Mesenchymal stem cell (in vitro differentiated cells and primary cell): ENCODE results near the gene KIAA1217.

Source experiments
- DNase-seq: peaks from one replicate; pipeline ENCODE4 v3.0.0-alpha.2; 2013
- H2AFZ ChIP-seq: one replicate; pipeline ENCODE4 v1.6.1; 2013; ENCODE audit warnings: low read depth, mild to moderate bottlenecking, control low read depth, inconsistent platforms, low read length, moderate library complexity
- H2AK5ac ChIP-seq: 2 replicates; pipeline ENCODE4 v1.6.1; 2013; ENCODE audit warnings: low read length, moderate library complexity, mild to moderate bottlenecking, inconsistent platforms; ENCODE audit not compliant: severe bottlenecking
- H2BK120ac ChIP-seq: one replicate; pipeline ENCODE4 v1.6.1; 2013; ENCODE audit warnings: low read depth, mild to moderate bottlenecking, inconsistent platforms, low read length, moderate library complexity
- H2BK12ac ChIP-seq, 2 experiments: one replicate each; pipeline ENCODE4 v1.6.1; 2013; ENCODE audit warnings: inconsistent platforms in 2 of 2, low read length in 2 of 2, mild to moderate bottlenecking in 2 of 2, moderate library complexity in 2 of 2, control low read depth in 1 of 2
- H2BK15ac ChIP-seq: one replicate; pipeline ENCODE4 v1.6.1; 2013; ENCODE audit warnings: mild to moderate bottlenecking, low read depth, inconsistent platforms; ENCODE audit not compliant: poor library complexity, severe bottlenecking
- H2BK5ac ChIP-seq: 2 replicates; pipeline ENCODE4 v1.6.1; 2013; ENCODE audit warnings: low read depth, mild to moderate bottlenecking, low read length, control low read depth, inconsistent platforms; ENCODE audit not compliant: poor library complexity, severe bottlenecking
- H3K14ac ChIP-seq, 2 experiments: one replicate each; pipeline ENCODE4 v1.6.1; 2013; ENCODE audit warnings: inconsistent platforms in 2 of 2, low read length in 2 of 2, control low read depth in 1 of 2, mild to moderate bottlenecking in 1 of 2, moderate library complexity in 1 of 2
- H3K18ac ChIP-seq, 2 experiments: one replicate each; pipeline ENCODE4 v1.6.1; 2013; ENCODE audit warnings: inconsistent platforms in 2 of 2, low read length in 2 of 2, control low read depth in 1 of 2, low read depth in 1 of 2, mild to moderate bottlenecking in 1 of 2
- H3K23ac ChIP-seq, 2 experiments: one replicate each; pipeline ENCODE4 v1.6.1; 2013; ENCODE audit warnings: inconsistent platforms in 2 of 2, low read length in 2 of 2, mild to moderate bottlenecking in 2 of 2, moderate library complexity in 2 of 2, control low read depth in 1 of 2
- H3K27ac ChIP-seq: 2 replicates; pipeline ENCODE4 v1.5.1; 2013; ENCODE audit warnings: mild to moderate bottlenecking, moderate library complexity, low read length, control low read depth, inconsistent platforms; ENCODE audit not compliant: poor library complexity, severe bottlenecking
- H3K27me3 ChIP-seq, 2 experiments: 2 replicates each; pipeline versions ENCODE4 v1.6.1 to v1.7.0; 2013; ENCODE audit warnings: low read length in 2 of 2, mild to moderate bottlenecking in 2 of 2, moderate library complexity in 2 of 2, control low read depth in 1 of 2, inconsistent platforms in 1 of 2; ENCODE audit not compliant: control insufficient read depth in 1 of 2, insufficient read depth in 1 of 2
- H3K36me3 ChIP-seq, 2 experiments: 2 replicates each; pipeline versions ENCODE4 v1.6.1 to v1.7.0; 2013; ENCODE audit warnings: low read length in 2 of 2, control low read depth in 1 of 2, inconsistent platforms in 1 of 2, low read depth in 1 of 2, mild to moderate bottlenecking in 1 of 2; ENCODE audit not compliant: insufficient read depth in 2 of 2, control insufficient read depth in 1 of 2
- H3K4ac ChIP-seq, 2 experiments: one replicate each; pipeline ENCODE4 v1.6.1; 2013; ENCODE audit warnings: inconsistent platforms in 2 of 2, low read length in 2 of 2, mild to moderate bottlenecking in 2 of 2, moderate library complexity in 2 of 2, control low read depth in 1 of 2, low read depth in 1 of 2
- H3K4me1 ChIP-seq: 2 replicates; pipeline ENCODE4 v1.6.1; 2013; ENCODE audit warnings: low read depth, low read length, control low read depth; ENCODE audit not compliant: control insufficient read depth, insufficient read depth
- H3K4me2 ChIP-seq: 2 replicates; pipeline ENCODE4 v1.6.1; 2013; ENCODE audit warnings: low read length, mild to moderate bottlenecking, inconsistent platforms; ENCODE audit not compliant: poor library complexity, severe bottlenecking
- H3K4me3 ChIP-seq, 2 experiments: 2 replicates each; pipeline versions ENCODE4 v1.5.1 to v1.7.0; 2013; ENCODE audit warnings: low read length in 2 of 2, mild to moderate bottlenecking in 2 of 2, control low read depth in 1 of 2, low read depth in 1 of 2; ENCODE audit not compliant: insufficient read depth in 1 of 2
- H3K79me1 ChIP-seq: replicated peaks from 2 replicates; pipeline ENCODE4 v1.6.1; 2013; ENCODE audit warnings: mild to moderate bottlenecking, control low read depth, low read length, inconsistent platforms; ENCODE audit not compliant: poor library complexity, severe bottlenecking
- H3K9ac ChIP-seq: 2 replicates; pipeline ENCODE4 v1.7.0; 2013; ENCODE audit warnings: mild to moderate bottlenecking, low read length, moderate library complexity
- H3K9me3 ChIP-seq: 2 replicates; pipeline ENCODE4 v1.7.0; 2013; ENCODE audit warnings: mild to moderate bottlenecking, low read length; ENCODE audit not compliant: control insufficient read depth
- H4K8ac ChIP-seq: one replicate; pipeline ENCODE4 v1.6.1; 2013; ENCODE audit warnings: inconsistent platforms, mild to moderate bottlenecking, low read length, moderate library complexity
- H4K91ac ChIP-seq: one replicate; pipeline ENCODE4 v1.6.1; 2013; ENCODE audit warnings: mild to moderate bottlenecking, low read length, inconsistent platforms
- whole genome bisulfite sequencing: methylation state at CpG from one replicate; pipeline ENCODE4 v1.1.7; 2013; ENCODE audit warnings: mixed read lengths; 5-methylcytosine and 5-hydroxymethylcytosine counted together

The KIAA1217 gene

DNA sequence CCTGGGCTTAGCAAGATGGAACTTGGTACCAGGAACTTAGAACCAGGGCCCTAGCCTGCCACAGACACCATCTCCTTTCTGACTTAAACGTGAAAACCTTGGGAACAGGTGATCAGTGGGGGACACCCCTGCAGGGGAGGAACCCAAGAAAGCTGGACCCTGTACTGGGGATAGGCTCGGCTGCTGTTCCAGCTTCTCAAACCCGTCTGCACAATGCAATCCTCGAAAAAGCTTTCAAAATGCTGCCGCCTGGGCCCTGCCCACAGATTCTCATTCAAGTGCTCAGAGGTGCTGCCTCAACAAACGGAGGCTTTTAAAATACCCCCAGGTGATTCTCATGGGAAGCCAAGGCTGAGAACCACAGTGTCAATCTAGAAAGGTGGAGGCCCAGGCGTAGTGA lies 345.1 kb downstream of the KIAA1217 start:
- Histone ChIP-seq H3K18ac (no peak overlapping the region), H3K4me2 (no peak overlapping the region), H3K27me3 (peaks cover 0 to 22% of the 10 kb centered on the region in 2 experiments), H3K4me3 (no peak overlapping the region), H4K91ac (no peak overlapping the region), H2BK5ac (no peak overlapping the region), H2AK5ac (no peak overlapping the region), H2BK15ac (no peak overlapping the region), H2AFZ (no peak overlapping the region), H3K14ac (no peak overlapping the region), H2BK120ac (no peak overlapping the region), H3K9me3 (no peaks in the 10 kb centered on the region), H3K79me1 (no peaks in the 10 kb centered on the region), H2BK12ac (no peak overlapping the region), H3K27ac (no peak overlapping the region), H3K4me1 (no peaks in the 10 kb centered on the region), H3K4ac (no peak overlapping the region), H3K36me3 (peaks cover 4 to 5% of the 10 kb centered on the region in 2 experiments), H4K8ac (no peak overlapping the region), H3K9ac (no peak overlapping the region), H3K23ac (no peak overlapping the region)
- 91% methylated on average over 7 of the region's 7 CpGs for WGBS
- no peak for DNase-seq

DNA sequence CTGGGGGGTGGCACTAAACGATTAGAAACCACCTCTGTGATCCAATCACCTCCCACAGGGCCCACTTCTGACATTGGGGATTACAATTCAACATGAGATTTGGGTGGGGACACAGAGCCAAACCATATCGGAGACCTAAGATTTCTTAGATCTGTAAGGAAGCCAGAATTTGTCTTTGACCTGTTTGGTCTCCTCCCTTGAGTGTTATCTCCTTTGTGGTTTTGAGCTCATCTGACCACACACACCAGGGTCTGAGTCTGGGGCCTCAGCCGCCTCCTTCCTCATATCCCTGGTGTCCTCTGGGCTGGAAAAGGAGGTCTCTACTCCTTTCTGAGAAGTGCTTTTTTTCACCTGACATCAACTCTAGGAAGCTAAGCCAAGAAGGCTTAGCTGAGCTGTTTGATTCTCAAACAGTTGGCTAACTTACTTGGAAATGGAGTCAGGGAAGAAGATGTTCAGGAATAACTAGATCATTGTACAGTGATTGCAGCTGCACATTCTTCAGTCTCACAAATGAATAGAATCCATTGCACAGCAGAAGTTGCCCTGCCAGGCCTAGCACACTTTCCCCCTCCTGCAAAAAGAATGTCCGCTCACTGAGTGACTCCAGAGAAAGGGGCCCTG lies 347.3 kb downstream of the KIAA1217 start:
- H3K9ac ChIP-seq, result no peak overlapping the region
- no peak overlapping the region for H3K14ac ChIP-seq
- H3K23ac ChIP-seq, result no peak overlapping the region
- no peak overlapping the region for H3K4me3 ChIP-seq
- no peaks in the 10 kb centered on the region for H3K36me3 ChIP-seq
- H4K8ac ChIP-seq, result no peak overlapping the region
- no peak overlapping the region for H3K18ac ChIP-seq
- H2AFZ ChIP-seq, result no peak overlapping the region
- H2BK120ac ChIP-seq, result no peak overlapping the region
- 99% methylated on average over 3 of the region's 4 CpGs for WGBS
- H3K27me3 ChIP-seq, result peaks cover 0 to 22% of the 10 kb centered on the region in 2 experiments
- no peak overlapping the region for H2BK15ac ChIP-seq
- no peaks in the 10 kb centered on the region for H3K79me1 ChIP-seq
- no peak overlapping the region for H3K4ac ChIP-seq
- H2BK12ac ChIP-seq, result no peak overlapping the region
- no peak overlapping the region for H2AK5ac ChIP-seq
- no peak overlapping the region for H2BK5ac ChIP-seq
- H3K9me3 ChIP-seq, result peaks cover 5% of the 10 kb centered on the region
- no peak overlapping the region for H3K27ac ChIP-seq
- no peak overlapping the region for H4K91ac ChIP-seq
- no peak for DNase-seq
- H3K4me2 ChIP-seq, result no peak overlapping the region
- H3K4me1 ChIP-seq, result no peaks in the 10 kb centered on the region

DNA sequence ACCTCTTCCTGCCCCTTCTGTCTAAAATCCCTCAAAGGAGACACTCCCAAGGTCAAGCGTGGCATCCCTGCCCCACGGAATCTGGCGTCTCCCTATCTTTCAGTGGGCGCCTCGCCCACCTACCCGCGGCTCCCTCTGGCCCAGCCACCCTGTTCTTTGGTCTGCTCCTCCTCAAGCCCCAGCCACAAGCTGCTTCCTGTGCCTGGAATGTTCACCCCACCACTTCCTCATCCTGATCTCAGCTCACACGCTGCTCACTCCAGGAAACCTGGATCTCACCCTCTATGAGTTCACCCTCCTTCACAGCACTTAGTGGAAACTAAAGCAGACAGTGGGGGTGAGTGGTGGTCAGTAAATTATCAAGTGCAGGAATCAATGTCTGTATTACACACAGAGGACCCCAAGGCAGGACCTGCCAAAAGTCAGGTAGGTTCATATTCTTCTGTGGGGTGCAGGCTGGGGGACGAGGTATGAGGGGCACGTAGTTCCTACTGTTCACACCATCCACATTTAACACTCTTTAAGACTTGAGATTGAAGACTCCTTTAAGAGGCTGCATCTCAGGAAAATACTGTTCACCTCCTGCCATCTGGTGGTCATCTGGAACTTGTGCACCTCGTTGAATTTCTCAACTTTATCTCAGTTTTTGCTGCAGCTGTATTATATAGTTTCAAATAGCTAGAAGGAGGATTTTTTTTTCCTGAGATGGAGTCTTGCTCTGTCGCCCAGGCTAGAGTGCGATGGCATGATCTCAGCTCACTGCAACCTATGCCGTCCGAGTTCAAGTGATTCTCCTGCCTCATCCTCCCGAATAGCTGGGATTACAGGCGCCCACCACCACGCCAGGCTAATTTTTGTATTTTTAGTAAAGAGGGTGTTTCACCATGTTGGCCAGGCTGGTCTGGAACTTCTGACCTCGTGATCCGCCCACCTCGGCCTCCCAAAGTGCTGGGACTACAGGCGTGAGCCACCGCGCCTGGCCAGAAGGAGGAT lies 348.1 kb downstream of the KIAA1217 start:
- WGBS, result 81% methylated on average over 20 of the region's 24 CpGs
- no peak overlapping the region for H2AK5ac ChIP-seq
- H3K14ac ChIP-seq, result no peak overlapping the region
- H3K9me3 ChIP-seq, result peaks cover 5% of the 10 kb centered on the region
- H2AFZ ChIP-seq, result no peak overlapping the region
- no peak overlapping the region for H3K4me3 ChIP-seq
- peak overlapping the region; percentile 40 for H3K9ac ChIP-seq
- H4K91ac ChIP-seq, result no peak overlapping the region
- no peaks in the 10 kb centered on the region for H3K36me3 ChIP-seq
- no peak overlapping the region for H2BK15ac ChIP-seq
- H3K4ac ChIP-seq, result no peak overlapping the region
- DNase-seq, result peak; percentile 64
- no peak overlapping the region for H3K4me2 ChIP-seq
- H4K8ac ChIP-seq, result no peak overlapping the region
- H3K4me1 ChIP-seq, result no peaks in the 10 kb centered on the region
- no peak overlapping the region for H2BK5ac ChIP-seq
- H3K27ac ChIP-seq, result no peak overlapping the region
- no peak overlapping the region for H2BK12ac ChIP-seq
- H3K27me3 ChIP-seq, result peaks cover 0 to 22% of the 10 kb centered on the region in 2 experiments
- H2BK120ac ChIP-seq, result no peak overlapping the region
- no peaks in the 10 kb centered on the region for H3K79me1 ChIP-seq
- no peak overlapping the region for H3K23ac ChIP-seq
- H3K18ac ChIP-seq, result no peak overlapping the region

DNA sequence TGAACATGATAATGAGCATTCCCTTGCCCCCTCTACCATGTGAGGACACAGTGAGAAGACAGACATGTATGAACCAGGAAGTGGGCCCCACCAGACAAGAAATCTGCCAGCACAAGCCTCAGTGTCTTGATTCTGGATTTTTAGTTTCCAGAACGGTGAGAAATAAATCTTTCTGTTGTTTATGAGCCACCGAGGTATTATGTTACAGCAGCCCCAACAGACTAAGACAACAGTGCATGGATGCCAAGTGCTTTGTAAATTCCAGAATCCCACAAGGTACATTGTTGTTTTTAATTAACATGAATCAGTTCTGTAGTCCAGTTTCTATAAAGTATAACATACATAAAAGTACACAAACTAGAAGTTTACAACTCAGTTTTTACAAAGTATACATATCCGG lies 352.5 kb downstream of the KIAA1217 start:
- Histone ChIP-seq H3K36me3 (no peaks in the 10 kb centered on the region), H2AK5ac (no peak overlapping the region), H4K91ac (no peak overlapping the region), H3K9me3 (peaks cover 5% of the 10 kb centered on the region), H3K23ac (no peak overlapping the region), H3K27ac (no peak overlapping the region), H3K14ac (no peak overlapping the region), H2BK12ac (no peak overlapping the region), H3K79me1 (no peaks in the 10 kb centered on the region), H4K8ac (no peak overlapping the region), H3K4me2 (no peak overlapping the region), H3K18ac (no peak overlapping the region), H3K4me1 (no peaks in the 10 kb centered on the region), H3K4ac (no peak overlapping the region), H2AFZ (no peak overlapping the region), H3K27me3 (peaks cover 0 to 3% of the 10 kb centered on the region in 2 experiments), H2BK15ac (no peak overlapping the region), H2BK120ac (no peak overlapping the region), H2BK5ac (no peak overlapping the region), H3K4me3 (no peak overlapping the region), H3K9ac (no peak overlapping the region)
- 70% methylated on average over 2 of the region's 3 CpGs for WGBS
- no peak for DNase-seq
